Measurements from ENCODE around the gene INTS1.

The INTS1 gene

DNA sequence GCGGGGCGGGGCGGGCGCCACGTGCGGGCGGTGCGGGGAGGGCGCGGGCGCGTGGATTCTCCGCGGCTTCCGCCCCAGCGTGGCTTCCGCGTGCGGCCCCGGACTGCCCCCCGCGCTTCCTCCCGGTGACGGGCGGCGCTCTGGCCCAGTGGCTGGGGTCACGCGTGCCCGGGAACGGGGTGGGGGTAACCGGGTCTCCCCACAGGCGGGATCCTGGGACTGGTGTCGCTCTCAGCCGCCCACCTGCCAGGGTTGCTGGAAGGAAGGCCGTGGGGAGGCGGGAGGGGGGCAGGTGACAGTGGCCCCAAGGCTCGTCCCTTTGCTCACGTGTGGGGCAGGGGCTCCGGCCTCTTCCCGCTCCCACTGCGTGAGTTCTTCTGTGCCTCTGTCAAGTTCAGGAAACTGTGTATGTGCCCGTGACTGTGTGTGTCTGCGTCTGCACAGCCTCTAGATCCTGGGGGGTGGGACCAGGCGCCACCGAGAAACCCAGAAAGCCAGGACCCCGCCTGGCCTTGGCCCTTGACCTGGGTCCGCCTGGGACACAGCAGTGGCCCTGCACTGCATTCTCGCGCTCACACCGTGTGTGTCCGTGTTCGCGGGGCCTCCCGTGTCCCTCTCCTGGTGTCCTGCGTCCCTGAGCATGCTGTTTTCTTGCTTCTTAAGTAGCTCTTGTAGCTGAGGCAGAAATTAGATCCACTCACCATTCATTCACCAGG lies 27.2 kb upstream of the INTS1 start:
- peak overlapping the region; percentile 38 for H3K27ac ChIP-seq (ENCODE audit: low read depth, low read length)
- H4K20me1 ChIP-seq (ENCODE audit: control insufficient read depth, insufficient read depth, low read depth, low read length), result peaks cover 13% of the 10 kb centered on the region
- no peak for TF ChIP-seq EZH2phosphoT487 (IDR thresholded peaks at IDR 0.05; ENCODE audit: borderline replicate concordance, low read length)
- TF ChIP-seq, protein P1, sequence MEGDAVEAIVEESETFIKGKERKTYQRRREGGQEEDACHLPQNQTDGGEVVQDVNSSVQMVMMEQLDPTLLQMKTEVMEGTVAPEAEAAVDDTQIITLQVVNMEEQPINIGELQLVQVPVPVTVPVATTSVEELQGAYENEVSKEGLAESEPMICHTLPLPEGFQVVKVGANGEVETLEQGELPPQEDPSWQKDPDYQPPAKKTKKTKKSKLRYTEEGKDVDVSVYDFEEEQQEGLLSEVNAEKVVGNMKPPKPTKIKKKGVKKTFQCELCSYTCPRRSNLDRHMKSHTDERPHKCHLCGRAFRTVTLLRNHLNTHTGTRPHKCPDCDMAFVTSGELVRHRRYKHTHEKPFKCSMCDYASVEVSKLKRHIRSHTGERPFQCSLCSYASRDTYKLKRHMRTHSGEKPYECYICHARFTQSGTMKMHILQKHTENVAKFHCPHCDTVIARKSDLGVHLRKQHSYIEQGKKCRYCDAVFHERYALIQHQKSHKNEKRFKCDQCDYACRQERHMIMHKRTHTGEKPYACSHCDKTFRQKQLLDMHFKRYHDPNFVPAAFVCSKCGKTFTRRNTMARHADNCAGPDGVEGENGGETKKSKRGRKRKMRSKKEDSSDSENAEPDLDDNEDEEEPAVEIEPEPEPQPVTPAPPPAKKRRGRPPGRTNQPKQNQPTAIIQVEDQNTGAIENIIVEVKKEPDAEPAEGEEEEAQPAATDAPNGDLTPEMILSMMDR (IDR thresholded peaks at IDR 0.05; ENCODE audit: low read depth, low read length, poor library complexity, severe bottlenecking), result no peak

GRCh38 chr7:1530946-1531262 lies 26.7 kb upstream of the INTS1 start:
- H3K79me2 ChIP-seq (ENCODE audit: control insufficient read depth, low read length), result peaks cover 57% of the 10 kb centered on the region
- H3K4me3 ChIP-seq (ENCODE audit: low read length), result peak overlapping the region; percentile 87
- no peaks in the 10 kb centered on the region for H3K9me3 ChIP-seq (ENCODE audit: control insufficient read depth, insufficient read depth, low read length)
- H3K4me1 ChIP-seq (ENCODE audit: control insufficient read depth, low read length), result peaks cover 47% of the 10 kb centered on the region
- no peaks in the 10 kb centered on the region for H3K27me3 ChIP-seq (ENCODE audit: control insufficient read depth, low read length)
- peaks cover 14% of the 10 kb centered on the region for H3F3A ChIP-seq (ENCODE audit: control insufficient read depth, insufficient read depth)
- TF ChIP-seq, protein P1 (IDR thresholded peaks at IDR 0.05; ENCODE audit: low read depth, low read length, poor library complexity, severe bottlenecking), result no peak
- no peak for TF ChIP-seq EZH2phosphoT487 (IDR thresholded peaks at IDR 0.05; ENCODE audit: borderline replicate concordance, low read length)
- peaks cover 13% of the 10 kb centered on the region for H4K20me1 ChIP-seq (ENCODE audit: control insufficient read depth, insufficient read depth, low read depth, low read length)
- H3K4me2 ChIP-seq (ENCODE audit: low read length), result peak overlapping the region; percentile 92
- peaks cover 44% of the 10 kb centered on the region for H3K36me3 ChIP-seq (ENCODE audit: control insufficient read depth, low read length)
- no peaks in the 10 kb centered on the region for H3K9me2 ChIP-seq (replicated peaks; ENCODE audit: control insufficient read depth, low read length)
- H3K27ac ChIP-seq (ENCODE audit: low read depth, low read length), result peak overlapping the region; percentile 38

More for the DNA sequence above, 27.2 kb upstream of the INTS1 start:
- Histone ChIP-seq H3K9me3 (ENCODE audit: control insufficient read depth, insufficient read depth, low read length) (no peaks in the 10 kb centered on the region), H3K36me3 (ENCODE audit: control insufficient read depth, low read length) (peaks cover 49% of the 10 kb centered on the region), H3K4me2 (ENCODE audit: low read length) (peak overlapping the region; percentile 92), H3K4me1 (ENCODE audit: control insufficient read depth, low read length) (peaks cover 42% of the 10 kb centered on the region), H3K79me2 (ENCODE audit: control insufficient read depth, low read length) (peaks cover 62% of the 10 kb centered on the region), H3F3A (ENCODE audit: control insufficient read depth, insufficient read depth) (peaks cover 14% of the 10 kb centered on the region), H3K9me2 (replicated peaks; ENCODE audit: control insufficient read depth, low read length) (no peaks in the 10 kb centered on the region), H3K27me3 (ENCODE audit: control insufficient read depth, low read length) (no peaks in the 10 kb centered on the region), H3K4me3 (ENCODE audit: low read length) (peak overlapping the region; percentile 87)

- Histone ChIP-seq H3F3A (ENCODE audit: control insufficient read depth, insufficient read depth) (peaks cover 17% of the 10 kb centered on the region), H4K20me1 (ENCODE audit: control insufficient read depth, insufficient read depth, low read depth, low read length) (peaks cover 13% of the 10 kb centered on the region), H3K4me3 (ENCODE audit: low read length) (peak overlapping the region; percentile 69), H3K9me3 (ENCODE audit: control insufficient read depth, insufficient read depth, low read length) (no peaks in the 10 kb centered on the region), H3K27me3 (ENCODE audit: control insufficient read depth, low read length) (no peaks in the 10 kb centered on the region), H3K36me3 (ENCODE audit: control insufficient read depth, low read length) (peaks cover 31% of the 10 kb centered on the region), H3K9me2 (replicated peaks; ENCODE audit: control insufficient read depth, low read length) (no peaks in the 10 kb centered on the region), H3K27ac (ENCODE audit: low read depth, low read length) (no peak overlapping the region), H3K4me2 (ENCODE audit: low read length) (peak overlapping the region; percentile 59), H3K4me1 (ENCODE audit: control insufficient read depth, low read length) (peaks cover 61% of the 10 kb centered on the region), H3K79me2 (ENCODE audit: control insufficient read depth, low read length) (peaks cover 43% of the 10 kb centered on the region)
- TF ChIP-seq, protein P1 (IDR thresholded peaks at IDR 0.05; ENCODE audit: low read depth, low read length, poor library complexity, severe bottlenecking), result no peak
- TF ChIP-seq EZH2phosphoT487 (IDR thresholded peaks at IDR 0.05; ENCODE audit: borderline replicate concordance, low read length), result no peak
Measured at GRCh38 chr7:1529383-1530116, 25.4 kb upstream of the INTS1 start.
